ENCODE measurements around the gene NSD1.

NSD1 gene

GRCh38 chr5:177189965-177190364 lies 56.4 kb downstream of the NSD1 start:
- DNase-seq (ENCODE audit: low read depth in 2 of 2): no peak

DNA sequence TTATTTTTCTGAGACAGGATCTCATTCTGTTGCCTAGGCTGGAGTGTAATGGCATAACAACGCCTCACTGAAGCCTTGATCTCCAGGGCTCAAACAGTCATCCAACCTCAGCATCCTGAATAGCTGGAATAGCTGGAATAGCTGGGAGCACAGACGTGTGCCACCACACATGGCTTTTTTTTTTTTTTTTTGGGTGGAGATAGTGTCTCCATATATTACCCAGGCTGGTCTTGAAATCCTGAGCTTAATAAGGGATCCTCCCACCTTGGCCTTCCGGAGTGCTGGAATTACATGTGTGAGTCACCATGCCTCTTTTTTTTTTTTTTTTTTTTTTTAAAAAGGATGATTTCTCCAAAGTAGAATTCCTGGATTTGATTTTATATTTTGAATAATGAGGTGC lies 60.7 kb downstream of the NSD1 start:
- TF ChIP-seq, protein P1, sequence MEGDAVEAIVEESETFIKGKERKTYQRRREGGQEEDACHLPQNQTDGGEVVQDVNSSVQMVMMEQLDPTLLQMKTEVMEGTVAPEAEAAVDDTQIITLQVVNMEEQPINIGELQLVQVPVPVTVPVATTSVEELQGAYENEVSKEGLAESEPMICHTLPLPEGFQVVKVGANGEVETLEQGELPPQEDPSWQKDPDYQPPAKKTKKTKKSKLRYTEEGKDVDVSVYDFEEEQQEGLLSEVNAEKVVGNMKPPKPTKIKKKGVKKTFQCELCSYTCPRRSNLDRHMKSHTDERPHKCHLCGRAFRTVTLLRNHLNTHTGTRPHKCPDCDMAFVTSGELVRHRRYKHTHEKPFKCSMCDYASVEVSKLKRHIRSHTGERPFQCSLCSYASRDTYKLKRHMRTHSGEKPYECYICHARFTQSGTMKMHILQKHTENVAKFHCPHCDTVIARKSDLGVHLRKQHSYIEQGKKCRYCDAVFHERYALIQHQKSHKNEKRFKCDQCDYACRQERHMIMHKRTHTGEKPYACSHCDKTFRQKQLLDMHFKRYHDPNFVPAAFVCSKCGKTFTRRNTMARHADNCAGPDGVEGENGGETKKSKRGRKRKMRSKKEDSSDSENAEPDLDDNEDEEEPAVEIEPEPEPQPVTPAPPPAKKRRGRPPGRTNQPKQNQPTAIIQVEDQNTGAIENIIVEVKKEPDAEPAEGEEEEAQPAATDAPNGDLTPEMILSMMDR (IDR thresholded peaks at IDR 0.05; ENCODE audit: low read depth, low read length): no peak
- H3K4me3 ChIP-seq (replicated peaks in 1 of 2; ENCODE audit: low read depth in 2 of 2, low read length in 2 of 2): no peak overlapping the region
- DNase-seq (ENCODE audit: low read depth in 2 of 2): peak; percentile 83 to 95

More at GRCh38 chr5:177189965-177190364, 56.4 kb downstream of the NSD1 start:
- no peak overlapping the region for H3K4me3 ChIP-seq (replicated peaks in 1 of 2; ENCODE audit: low read depth in 2 of 2, low read length in 2 of 2)
- TF ChIP-seq, protein P1 (IDR thresholded peaks at IDR 0.05; ENCODE audit: low read depth, low read length): no peak

DNA sequence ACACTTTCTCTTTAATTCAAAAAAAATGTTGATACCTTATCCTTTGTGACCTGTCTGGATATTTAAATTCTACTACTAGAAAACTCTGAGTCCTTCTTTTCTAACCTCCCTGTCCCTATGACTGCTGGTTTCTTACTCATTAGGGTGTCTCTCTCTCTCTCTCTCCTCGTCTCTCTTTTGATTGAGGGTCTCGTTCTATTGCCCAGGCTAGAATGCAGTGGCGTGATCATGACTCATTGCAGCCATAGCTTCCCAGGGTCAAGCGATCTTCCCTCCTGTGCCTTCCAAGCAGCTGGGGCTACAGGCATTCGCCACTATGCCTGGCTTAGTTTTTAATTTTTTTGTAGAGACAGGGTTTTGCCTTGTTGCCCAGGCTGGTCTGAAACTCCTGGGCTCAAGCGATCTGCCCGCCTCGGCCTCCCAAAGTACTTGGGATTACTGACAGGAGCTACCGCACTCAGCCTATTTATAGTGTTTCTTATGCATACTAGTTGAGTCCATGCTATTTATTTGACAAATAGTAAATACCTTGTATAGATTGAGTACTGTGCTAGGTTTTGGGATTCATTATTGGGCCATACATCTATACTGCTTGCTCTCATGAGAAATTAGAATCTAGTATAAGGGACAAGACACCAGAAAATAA lies 61.9 kb downstream of the NSD1 start:
- TF ChIP-seq, protein P1 (IDR thresholded peaks at IDR 0.05; ENCODE audit: low read depth, low read length): no peak
- DNase-seq (ENCODE audit: low read depth in 2 of 2): peak in 1 of 2 donors; percentile 6

DNA sequence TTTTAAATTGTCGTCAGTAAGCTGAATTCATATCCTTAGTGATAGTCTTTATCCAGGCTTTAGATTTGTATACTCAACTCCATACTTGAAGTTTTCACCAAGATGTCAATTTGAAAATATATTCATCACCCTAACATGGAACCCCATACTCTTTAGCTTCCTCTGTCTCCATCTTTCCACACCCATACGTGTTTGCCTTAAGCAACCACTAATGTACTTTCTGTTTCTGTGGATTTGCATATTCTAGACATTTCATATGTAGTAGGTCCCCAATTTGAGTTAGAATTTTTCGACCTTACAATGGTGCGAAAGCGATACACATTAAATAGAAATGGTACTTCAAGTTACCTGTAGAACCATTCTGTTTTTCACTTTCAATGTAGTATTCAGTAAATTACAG lies 65.2 kb downstream of the NSD1 start:
- no peak for DNase-seq (ENCODE audit: low read depth in 2 of 2)
- no peak overlapping the region for H3K4me3 ChIP-seq (replicated peaks in 1 of 2; ENCODE audit: low read depth in 2 of 2, low read length in 2 of 2)
- TF ChIP-seq, protein P1 (IDR thresholded peaks at IDR 0.05; ENCODE audit: low read depth, low read length): no peak

More for the DNA sequence above, 61.9 kb downstream of the NSD1 start:
- H3K4me3 ChIP-seq (replicated peaks in 1 of 2; ENCODE audit: low read depth in 2 of 2, low read length in 2 of 2): no peak overlapping the region

DNA sequence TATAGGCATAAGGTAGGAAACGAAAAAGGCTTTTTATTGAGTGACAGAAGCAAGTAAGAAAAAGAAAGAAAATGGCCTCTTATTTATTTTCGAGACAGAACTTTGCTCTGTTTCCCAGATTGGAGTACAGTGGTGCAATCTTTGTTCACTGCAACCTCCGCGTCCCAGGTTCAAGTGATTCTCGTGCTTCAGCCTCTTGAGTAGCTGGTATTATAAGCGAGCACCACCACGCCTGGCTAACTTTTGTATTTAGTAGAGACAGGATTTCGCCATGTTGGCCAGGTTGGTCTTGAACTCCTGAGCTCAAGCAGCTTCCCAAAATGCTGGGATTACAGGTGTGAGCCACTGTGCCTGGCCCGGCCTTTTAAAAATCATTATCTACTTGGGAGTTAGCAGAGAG lies 70.7 kb downstream of the NSD1 start:
- H3K4me3 ChIP-seq (replicated peaks in 1 of 2; ENCODE audit: low read depth in 2 of 2, low read length in 2 of 2): no peak overlapping the region
- TF ChIP-seq, protein P1 (IDR thresholded peaks at IDR 0.05; ENCODE audit: low read depth, low read length): no peak
- no peak for DNase-seq (ENCODE audit: low read depth in 2 of 2)

DNA sequence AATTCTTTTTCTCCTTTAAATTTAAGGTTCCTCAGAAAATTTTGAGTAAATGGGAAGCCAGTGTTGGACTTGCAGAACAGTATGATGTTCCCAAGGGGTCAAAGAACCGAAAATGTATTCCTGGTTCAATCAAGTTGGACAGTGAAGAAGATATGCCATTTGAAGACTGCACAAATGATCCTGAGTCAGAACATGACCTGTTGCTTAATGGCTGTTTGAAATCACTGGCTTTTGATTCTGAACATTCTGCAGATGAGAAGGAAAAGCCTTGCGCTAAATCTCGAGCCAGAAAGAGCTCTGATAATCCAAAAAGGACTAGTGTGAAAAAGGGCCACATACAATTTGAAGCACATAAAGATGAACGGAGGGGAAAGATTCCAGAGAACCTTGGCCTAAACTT lies 76.0 kb downstream of the NSD1 start:
- DNase-seq (ENCODE audit: low read depth in 2 of 2): no peak
- no peak overlapping the region for H3K4me3 ChIP-seq (replicated peaks in 1 of 2; ENCODE audit: low read depth in 2 of 2, low read length in 2 of 2)
- TF ChIP-seq, protein P1 (IDR thresholded peaks at IDR 0.05; ENCODE audit: low read depth, low read length): no peak

DNA sequence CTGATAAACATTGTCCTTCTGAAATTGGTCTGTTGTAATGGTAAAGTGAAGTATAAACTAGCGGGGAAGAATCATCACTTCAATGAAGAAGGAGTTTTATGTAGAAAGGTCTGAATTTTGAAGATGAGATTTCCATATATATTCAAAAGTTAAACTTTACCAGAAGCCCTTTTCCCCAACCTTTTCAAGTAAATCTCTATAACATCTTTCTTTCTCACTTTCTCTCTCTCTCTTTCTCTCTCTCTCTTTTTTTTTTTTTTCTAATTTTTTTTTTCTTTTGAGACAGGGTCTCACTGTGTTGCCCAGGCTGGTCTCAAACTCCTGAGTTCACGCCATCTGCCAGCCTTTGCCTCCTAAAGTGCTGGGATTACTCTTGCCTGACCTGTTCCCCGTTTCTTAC lies 78.7 kb downstream of the NSD1 start:
- TF ChIP-seq, protein P1 (IDR thresholded peaks at IDR 0.05; ENCODE audit: low read depth, low read length): no peak
- no peak for DNase-seq (ENCODE audit: low read depth in 2 of 2)
- H3K4me3 ChIP-seq (replicated peaks in 1 of 2; ENCODE audit: low read depth in 2 of 2, low read length in 2 of 2): no peak overlapping the region
